GM20000 (cell line): ENCODE results near the gene POLR1C.
A peak's percentile ranks its signal among the peaks of the same experiment; 100 is the strongest.

Experiments
- DNase-seq: peaks from one replicate; pipeline ENCODE4 v3.0.0; 2012; ENCODE audit warnings: low spot score
- TF ChIP-seq, protein P1 (sequence below): IDR thresholded peaks from 2 replicates; pipeline ENCODE4 v1.5.1; 2012; ENCODE audit warnings: mild to moderate bottlenecking, control low read depth; ENCODE audit errors: extremely low read depth, missing control alignments

The POLR1C gene

DNA sequence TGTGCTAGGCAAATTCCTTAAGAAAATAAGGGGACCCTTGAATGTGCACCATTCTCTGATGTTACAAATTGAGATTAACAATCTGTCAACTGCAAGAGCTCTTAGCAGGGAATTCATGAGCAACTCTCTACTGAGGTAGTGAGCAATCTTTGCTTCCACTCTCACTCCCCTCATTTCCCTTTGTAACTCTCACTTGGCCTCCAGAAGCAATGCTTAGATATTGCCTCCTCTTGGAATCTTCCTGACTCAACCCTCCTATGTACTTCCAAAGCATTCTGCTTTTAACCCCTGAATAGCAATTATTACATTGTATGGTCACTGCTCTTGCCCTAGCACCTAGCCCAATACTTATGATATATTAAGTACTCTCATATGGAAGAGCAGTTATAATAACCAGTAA lies 42.4 kb downstream of the POLR1C start:
- TF ChIP-seq, protein P1, sequence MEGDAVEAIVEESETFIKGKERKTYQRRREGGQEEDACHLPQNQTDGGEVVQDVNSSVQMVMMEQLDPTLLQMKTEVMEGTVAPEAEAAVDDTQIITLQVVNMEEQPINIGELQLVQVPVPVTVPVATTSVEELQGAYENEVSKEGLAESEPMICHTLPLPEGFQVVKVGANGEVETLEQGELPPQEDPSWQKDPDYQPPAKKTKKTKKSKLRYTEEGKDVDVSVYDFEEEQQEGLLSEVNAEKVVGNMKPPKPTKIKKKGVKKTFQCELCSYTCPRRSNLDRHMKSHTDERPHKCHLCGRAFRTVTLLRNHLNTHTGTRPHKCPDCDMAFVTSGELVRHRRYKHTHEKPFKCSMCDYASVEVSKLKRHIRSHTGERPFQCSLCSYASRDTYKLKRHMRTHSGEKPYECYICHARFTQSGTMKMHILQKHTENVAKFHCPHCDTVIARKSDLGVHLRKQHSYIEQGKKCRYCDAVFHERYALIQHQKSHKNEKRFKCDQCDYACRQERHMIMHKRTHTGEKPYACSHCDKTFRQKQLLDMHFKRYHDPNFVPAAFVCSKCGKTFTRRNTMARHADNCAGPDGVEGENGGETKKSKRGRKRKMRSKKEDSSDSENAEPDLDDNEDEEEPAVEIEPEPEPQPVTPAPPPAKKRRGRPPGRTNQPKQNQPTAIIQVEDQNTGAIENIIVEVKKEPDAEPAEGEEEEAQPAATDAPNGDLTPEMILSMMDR = no peak

DNA sequence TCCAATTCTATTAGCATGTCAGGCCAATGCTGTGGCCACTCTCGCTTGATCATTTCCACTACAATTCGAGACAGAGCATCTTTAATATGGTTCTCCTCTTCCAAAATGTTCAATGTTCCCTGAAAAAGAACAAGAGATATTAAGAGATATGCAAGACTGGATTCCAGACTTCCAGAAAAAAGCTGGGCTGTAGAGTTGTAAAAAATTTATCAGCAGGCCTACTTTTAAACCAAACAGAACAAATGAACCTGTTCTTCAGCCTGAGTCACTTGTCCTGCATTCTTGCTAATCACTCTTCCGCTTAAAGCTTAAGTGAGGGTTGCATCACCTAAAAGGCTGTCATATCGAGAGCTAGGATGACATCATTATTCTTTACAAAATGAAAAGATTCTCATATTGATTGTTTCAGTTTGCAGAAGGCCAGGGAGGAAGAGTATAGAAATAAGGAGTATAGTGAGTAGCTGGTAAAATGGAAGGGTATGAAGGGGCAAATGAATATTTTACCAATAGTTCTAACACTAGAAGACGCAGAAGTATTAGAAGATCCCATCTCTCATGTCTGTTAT lies 54.1 kb downstream of the POLR1C start:
- TF ChIP-seq, protein P1 = no peak
- peak; percentile 26 for DNase-seq

More for the DNA sequence above, 42.4 kb downstream of the POLR1C start:
- DNase-seq = no peak
